GM13976 (cell line): ENCODE measurements around the gene NR3C2.

Source experiments
- DNase-seq: peaks from one replicate; pipeline ENCODE4 v3.0.0; 2012; ENCODE audit warnings: low spot score
- in situ Hi-C: fragments of 300-500 bp; cut with MboI; formaldehyde crosslinking; loops from one replicate; pipeline ENCODE4 v1.12.0; 2022; ENCODE audit warnings: low sequenced_read_pairs, mixed read lengths, inconsistent platforms; ENCODE audit not compliant: unreplicated experiment
- TF ChIP-seq, protein P1 (sequence below): IDR thresholded peaks from 2 replicates; pipeline ENCODE4 v1.5.1; 2012; ENCODE audit warnings: borderline replicate concordance, mild to moderate bottlenecking; ENCODE audit not compliant: insufficient read depth; ENCODE audit errors: extremely low read depth, missing control alignments, control extremely low read depth

Gene NR3C2

DNA sequence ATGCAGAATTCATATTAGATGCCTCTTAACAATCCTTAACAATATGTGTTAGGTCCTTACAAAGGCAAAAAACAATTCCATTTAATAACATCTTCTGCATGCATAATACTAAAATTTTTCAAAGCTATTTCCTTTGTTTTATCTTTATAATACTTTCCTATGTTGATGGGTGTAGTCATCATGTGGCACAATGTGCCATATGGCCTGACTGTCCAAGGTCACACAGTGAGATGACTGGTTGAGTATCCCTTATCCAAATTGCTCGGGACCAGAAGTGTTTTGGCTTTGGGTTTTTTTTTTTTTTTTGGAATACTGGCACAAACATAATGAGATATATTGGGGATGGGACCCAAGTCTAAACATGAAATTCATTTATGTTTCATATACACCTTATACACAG lies 77.7 kb downstream of the NR3C2 start:
- no peak for DNase-seq
- in situ Hi-C loops, result no loop called here
- TF ChIP-seq, protein P1, sequence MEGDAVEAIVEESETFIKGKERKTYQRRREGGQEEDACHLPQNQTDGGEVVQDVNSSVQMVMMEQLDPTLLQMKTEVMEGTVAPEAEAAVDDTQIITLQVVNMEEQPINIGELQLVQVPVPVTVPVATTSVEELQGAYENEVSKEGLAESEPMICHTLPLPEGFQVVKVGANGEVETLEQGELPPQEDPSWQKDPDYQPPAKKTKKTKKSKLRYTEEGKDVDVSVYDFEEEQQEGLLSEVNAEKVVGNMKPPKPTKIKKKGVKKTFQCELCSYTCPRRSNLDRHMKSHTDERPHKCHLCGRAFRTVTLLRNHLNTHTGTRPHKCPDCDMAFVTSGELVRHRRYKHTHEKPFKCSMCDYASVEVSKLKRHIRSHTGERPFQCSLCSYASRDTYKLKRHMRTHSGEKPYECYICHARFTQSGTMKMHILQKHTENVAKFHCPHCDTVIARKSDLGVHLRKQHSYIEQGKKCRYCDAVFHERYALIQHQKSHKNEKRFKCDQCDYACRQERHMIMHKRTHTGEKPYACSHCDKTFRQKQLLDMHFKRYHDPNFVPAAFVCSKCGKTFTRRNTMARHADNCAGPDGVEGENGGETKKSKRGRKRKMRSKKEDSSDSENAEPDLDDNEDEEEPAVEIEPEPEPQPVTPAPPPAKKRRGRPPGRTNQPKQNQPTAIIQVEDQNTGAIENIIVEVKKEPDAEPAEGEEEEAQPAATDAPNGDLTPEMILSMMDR, result no peak

DNA sequence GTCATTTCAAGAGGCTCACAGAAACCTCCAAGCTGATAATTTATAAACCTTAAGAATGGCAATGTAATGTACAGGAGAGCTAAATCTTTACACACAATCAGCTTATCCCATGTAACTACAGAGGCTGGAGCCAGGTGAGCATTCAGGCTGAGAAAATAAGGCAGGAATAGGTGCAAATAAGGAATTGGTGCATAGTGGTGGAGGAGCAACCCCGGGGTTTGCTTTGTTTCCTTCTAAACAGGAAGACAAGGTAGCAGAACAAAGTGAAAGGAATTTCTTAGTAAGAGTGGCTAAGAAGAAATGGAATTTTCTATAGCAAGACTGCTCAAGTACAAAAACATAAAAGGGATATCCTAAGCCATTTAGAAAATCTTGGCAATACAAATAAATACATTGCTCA lies 82.4 kb downstream of the NR3C2 start:
- TF ChIP-seq, protein P1, result no peak
- no peak for DNase-seq
- in situ Hi-C loops, result no loop called here

DNA sequence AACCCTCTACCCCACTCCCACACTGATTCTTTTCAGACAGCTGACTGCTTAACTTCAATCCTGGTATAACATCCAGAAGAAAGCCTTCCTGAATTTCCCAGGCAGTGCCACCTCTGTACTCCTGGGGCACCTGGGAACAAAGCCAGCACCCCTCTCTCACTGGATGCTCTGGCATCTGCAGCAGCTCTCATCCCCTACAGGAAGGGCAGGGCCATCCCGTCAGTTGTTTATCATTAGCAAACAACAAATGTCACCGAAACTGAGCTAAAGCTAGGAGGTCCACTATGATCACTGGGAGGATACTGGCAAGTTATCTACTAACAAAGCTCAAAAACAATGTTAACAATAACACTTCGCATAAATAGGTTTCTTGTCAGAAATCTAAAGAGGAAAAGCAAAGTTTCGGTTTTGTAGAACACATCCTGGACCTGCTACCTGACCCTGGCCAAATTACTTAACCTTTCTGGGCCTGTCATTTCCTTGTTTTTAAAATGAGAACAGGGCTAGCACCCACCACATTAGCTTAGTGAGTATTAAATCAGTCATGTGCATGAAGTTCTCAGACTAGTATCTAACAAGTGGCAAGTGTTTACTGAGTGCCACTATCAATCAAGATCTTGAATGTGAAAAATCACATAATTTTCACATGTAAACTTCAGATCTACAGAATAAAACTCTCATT lies 86.6 kb downstream of the NR3C2 start:
- TF ChIP-seq, protein P1, result no peak
- no peak for DNase-seq
- in situ Hi-C loops, result no loop called here

DNA sequence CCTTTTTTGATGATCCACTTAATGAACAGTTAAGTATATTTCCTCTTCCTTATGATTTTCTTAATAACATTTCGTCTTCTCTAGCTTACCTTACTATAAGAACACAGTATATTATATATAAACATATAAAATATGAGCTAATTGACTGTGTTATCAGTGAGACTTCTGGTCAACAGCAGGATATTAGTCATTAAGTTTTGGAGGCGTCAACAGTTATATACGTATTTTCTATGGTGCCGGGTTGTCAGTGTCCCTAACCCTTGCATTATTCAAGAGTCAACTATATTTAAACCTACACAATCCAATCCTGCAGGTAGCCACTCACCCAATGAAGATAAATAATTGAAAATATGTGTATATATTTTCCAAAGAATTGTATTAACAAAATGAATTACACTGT lies 88.0 kb downstream of the NR3C2 start:
- no peak for DNase-seq
- in situ Hi-C loops, result no loop called here
- TF ChIP-seq, protein P1, result no peak

DNA sequence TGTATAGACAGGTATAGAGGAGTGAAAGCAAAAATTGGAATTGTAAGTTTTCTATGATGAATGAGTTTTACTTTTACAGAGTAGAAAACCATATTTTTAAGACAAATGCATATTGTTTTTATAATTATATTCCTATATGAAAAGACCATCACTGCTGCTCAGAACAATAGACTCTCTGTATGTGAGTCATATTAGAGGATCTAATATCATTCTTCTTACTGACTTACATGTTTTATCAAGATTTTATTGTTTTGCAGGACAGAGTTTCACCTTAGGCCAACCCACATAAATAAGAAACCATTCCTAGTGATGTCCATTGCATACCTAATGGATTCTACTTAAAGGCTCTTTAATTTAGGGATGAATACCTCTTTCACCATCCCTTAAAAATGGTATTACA lies 88.6 kb downstream of the NR3C2 start:
- TF ChIP-seq, protein P1, result no peak
- in situ Hi-C loops, result no loop called here
- no peak for DNase-seq

DNA sequence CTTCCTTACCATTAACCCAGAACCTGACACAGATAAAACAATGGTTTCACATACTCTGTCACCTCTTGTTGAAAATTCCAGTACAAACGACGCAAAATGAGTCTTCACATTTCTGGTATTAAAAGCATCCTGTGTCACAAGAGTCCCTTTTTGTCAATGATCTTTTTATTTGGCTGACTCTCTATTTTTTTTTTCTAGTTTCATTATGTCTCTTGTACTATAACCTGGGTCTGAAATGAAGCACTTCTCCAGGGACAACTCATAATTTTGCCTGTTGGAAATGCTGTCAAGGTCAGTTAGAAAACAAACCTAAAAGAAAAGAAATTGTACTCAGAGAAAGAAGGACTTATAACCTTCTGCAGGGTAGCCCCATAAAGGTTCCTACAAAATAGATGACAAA lies 93.1 kb downstream of the NR3C2 start:
- DNase-seq, result no peak
- in situ Hi-C loops, result no loop called here
- TF ChIP-seq, protein P1, result no peak
